ENCODE data around the gene SERPIND1. TPM values are rescaled to one million over a fixed set of nuclear protein-coding genes. Genes with fewer than 3 reads are reported as not detected.
"Not testable (repeated sequence)": the region's sequence is repeated elsewhere in the genome, so short reads cannot be mapped to it uniquely, and the experiment has no call there.

Gene SERPIND1
- total and polyA plus RNA-seq, 9 donors = 0.22 to 5.0 (median 1.1) TPM

DNA sequence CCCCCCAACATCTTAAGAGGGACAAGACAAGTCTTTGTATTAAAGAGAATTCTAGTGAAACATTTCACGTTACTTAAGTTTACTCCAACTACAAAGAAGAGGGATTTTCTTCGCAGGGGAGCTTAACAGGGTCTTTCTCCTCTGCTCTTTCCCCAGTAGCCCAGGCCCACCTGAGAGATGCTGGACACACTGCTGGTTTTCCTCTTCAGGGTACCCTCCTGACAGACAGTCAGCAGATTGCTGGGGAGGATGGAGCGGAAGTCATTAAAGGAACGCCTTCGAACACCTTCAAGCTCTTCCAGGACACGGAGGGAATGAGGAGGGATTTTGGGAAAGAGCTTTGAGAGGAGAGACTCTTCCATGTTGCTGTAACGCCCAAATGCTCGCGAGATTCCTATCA is 45.6 kb downstream of the SERPIND1 start:
- H3K27me3 ChIP-seq = no peaks in the 10 kb centered on the region
- H3K4me3 ChIP-seq = no peak overlapping the region
- no peaks in the 10 kb centered on the region for H3K36me3 ChIP-seq
- intact Hi-C loops (cut with DNase I) = no loop called here
- no peak overlapping the region for H3K27ac ChIP-seq
- no peak for DNase-seq
- H3K9me3 ChIP-seq = no peaks in the 10 kb centered on the region
- WGBS, 3 donors = 92 to 96% (median 95%) methylated on average over 9 of the region's 9 CpGs
- H3K4me1 ChIP-seq (ENCODE audit: insufficient read depth) = no peaks in the 10 kb centered on the region
- TF ChIP-seq, protein P1, sequence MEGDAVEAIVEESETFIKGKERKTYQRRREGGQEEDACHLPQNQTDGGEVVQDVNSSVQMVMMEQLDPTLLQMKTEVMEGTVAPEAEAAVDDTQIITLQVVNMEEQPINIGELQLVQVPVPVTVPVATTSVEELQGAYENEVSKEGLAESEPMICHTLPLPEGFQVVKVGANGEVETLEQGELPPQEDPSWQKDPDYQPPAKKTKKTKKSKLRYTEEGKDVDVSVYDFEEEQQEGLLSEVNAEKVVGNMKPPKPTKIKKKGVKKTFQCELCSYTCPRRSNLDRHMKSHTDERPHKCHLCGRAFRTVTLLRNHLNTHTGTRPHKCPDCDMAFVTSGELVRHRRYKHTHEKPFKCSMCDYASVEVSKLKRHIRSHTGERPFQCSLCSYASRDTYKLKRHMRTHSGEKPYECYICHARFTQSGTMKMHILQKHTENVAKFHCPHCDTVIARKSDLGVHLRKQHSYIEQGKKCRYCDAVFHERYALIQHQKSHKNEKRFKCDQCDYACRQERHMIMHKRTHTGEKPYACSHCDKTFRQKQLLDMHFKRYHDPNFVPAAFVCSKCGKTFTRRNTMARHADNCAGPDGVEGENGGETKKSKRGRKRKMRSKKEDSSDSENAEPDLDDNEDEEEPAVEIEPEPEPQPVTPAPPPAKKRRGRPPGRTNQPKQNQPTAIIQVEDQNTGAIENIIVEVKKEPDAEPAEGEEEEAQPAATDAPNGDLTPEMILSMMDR (IDR thresholded peaks at IDR 0.05) = no peak
- TF ChIP-seq POLR2A (IDR thresholded peaks at IDR 0.05) (no peak), EP300 (IDR thresholded peaks at IDR 0.05) (no peak)

GRCh38 chr22:20821717-20822239 is 47.9 kb downstream of the SERPIND1 start:
- 94 to 97% (median 96%) methylated on average over 8 of the region's 8 CpGs for whole genome bisulfite sequencing, 3 donors

DNA sequence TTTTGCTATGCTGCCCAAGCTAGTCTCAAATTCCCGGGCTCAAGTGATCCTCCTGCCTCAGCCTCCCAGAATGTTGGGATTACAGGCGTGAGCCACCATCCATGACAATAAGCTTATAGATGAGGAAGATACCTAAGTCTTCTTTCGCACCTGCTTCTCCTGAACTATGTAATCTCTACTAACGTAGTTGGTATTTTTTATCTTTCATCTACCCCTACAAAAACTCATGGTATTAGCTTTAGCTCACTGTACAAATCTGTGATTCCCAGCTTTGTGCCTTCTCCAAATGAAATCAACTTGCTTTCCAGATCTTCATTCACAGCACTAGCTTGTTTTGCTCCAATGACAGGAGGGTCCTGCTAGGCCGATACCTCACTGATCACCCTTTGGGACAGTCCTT is 48.3 kb downstream of the SERPIND1 start:
- WGBS, 3 donors = 95 to 97% (median 95%) methylated on average over 5 of the region's 5 CpGs
- DNase-seq = no peak
- Histone ChIP-seq H3K27ac (no peak overlapping the region), H3K4me3 (no peak overlapping the region), H3K4me1 (ENCODE audit: insufficient read depth) (no peaks in the 10 kb centered on the region), H3K36me3 (no peaks in the 10 kb centered on the region), H3K27me3 (no peaks in the 10 kb centered on the region), H3K9me3 (no peaks in the 10 kb centered on the region)
- intact Hi-C loops (cut with DNase I) = no loop called here
- TF ChIP-seq, protein P1 (IDR thresholded peaks at IDR 0.05) = no peak
- TF ChIP-seq EP300 (IDR thresholded peaks at IDR 0.05) (no peak), POLR2A (IDR thresholded peaks at IDR 0.05) (no peak)

More at GRCh38 chr22:20821717-20822239, 47.9 kb downstream of the SERPIND1 start:
- DNase-seq; H3K27me3 ChIP-seq; H3K36me3 ChIP-seq; H3K9me3 ChIP-seq; H3K4me1 ChIP-seq (ENCODE audit: insufficient read depth); H3K4me3 ChIP-seq; intact Hi-C loops (cut with DNase I); H3K27ac ChIP-seq: not testable (repeated sequence)

- Histone ChIP-seq H3K27ac (no peak overlapping the region), H3K36me3 (no peaks in the 10 kb centered on the region), H3K4me1 (ENCODE audit: insufficient read depth) (no peaks in the 10 kb centered on the region), H3K27me3 (no peaks in the 10 kb centered on the region), H3K9me3 (no peaks in the 10 kb centered on the region), H3K4me3 (no peak overlapping the region)
- no peak for TF ChIP-seq EP300 (IDR thresholded peaks at IDR 0.05)
- TF ChIP-seq, protein P1 (IDR thresholded peaks at IDR 0.05) = no peak
- TF ChIP-seq POLR2A (IDR thresholded peaks at IDR 0.05) = no peak
- 96 to 100% (median 97%) methylated on average over 1 of the region's 1 CpG for WGBS, 3 donors
- no peak for DNase-seq
- intact Hi-C loops (cut with DNase I) = no loop called here
Observed at GRCh38 chr22:20823264-20823663, 49.4 kb downstream of the SERPIND1 start.

DNA sequence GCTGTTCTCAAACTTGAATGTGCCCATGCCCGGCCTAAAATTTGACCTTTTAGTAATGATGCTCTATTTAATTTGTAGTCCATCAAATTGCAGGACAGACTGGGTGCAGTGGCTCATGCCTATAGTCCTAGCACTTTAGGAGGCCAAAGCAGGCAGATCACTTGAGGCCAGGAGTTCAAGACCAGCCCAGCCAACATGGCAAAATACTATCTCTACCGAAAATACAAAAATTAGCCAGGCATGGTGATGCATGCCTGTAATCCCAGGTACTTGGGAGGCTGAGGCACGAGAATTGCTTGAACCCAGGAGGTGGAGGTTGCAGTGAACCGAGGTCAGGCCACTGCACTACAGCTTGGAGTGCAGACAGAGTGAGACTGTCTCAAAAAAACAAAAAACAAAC is 51.3 kb downstream of the SERPIND1 start:
- DNase-seq; H3K4me1 ChIP-seq (ENCODE audit: insufficient read depth); H3K36me3 ChIP-seq; H3K4me3 ChIP-seq; intact Hi-C loops (cut with DNase I); H3K27me3 ChIP-seq; H3K27ac ChIP-seq; H3K9me3 ChIP-seq: not testable (repeated sequence)
- WGBS, 3 donors = 96 to 98% (median 97%) methylated on average over 4 of the region's 4 CpGs
